ENCODE results near the gene ATXN2L.
A peak's percentile ranks its signal among the peaks of the same experiment; 100 is the strongest.
"Not testable (repeated sequence)": the region's sequence is repeated elsewhere in the genome, so short reads cannot be mapped to it uniquely, and the experiment has no call there.

The ATXN2L gene

GRCh38 chr16:28822520-28823290 is at the start of gene ATXN2L:
Gene ATXN2L (plus strand): TSS chr16:28822999. CDS start chr16:28823260, 261 bp downstream.
- DNase-seq, result peak; percentile 95

GRCh38 chr16:28781697-28782096 is 41.1 kb upstream of the ATXN2L start:
- not testable (repeated sequence) for DNase-seq

- not testable (repeated sequence) for DNase-seq
Measured at GRCh38 chr16:28782357-28782756, 40.4 kb upstream of the ATXN2L start.

- not testable (repeated sequence) for DNase-seq
Measured at GRCh38 chr16:28802235-28803019, 20.4 kb upstream of the ATXN2L start.

GRCh38 chr16:28807445-28808120 is 15.2 kb upstream of the ATXN2L start:
- DNase-seq, result not testable (repeated sequence)

- no peak for DNase-seq
Measured at GRCh38 chr16:28820016-28820415, 2.8 kb upstream of the ATXN2L start.

- not testable (repeated sequence) for DNase-seq
Measured at GRCh38 chr16:28820546-28820945, 2.3 kb upstream of the ATXN2L start.

GRCh38 chr16:28821874-28822519 is 802 bp upstream of the ATXN2L start:
- DNase-seq, result no peak

- DNase-seq, result peak; percentile 52
Measured at GRCh38 chr16:28823291-28823872, 583 bp downstream of the ATXN2L start.

- peak; percentile 99 for DNase-seq
Measured at GRCh38 chr16:28823873-28824716, 1.3 kb downstream of the ATXN2L start.

GRCh38 chr16:28824717-28824973 is 1.8 kb downstream of the ATXN2L start:
- DNase-seq, result no peak

- DNase-seq, result no peak
Measured at GRCh38 chr16:28826141-28826540, 3.3 kb downstream of the ATXN2L start.

GRCh38 chr16:28829747-28830146 is 6.9 kb downstream of the ATXN2L start:
- DNase-seq, result no peak

- DNase-seq, result no peak
Measured at GRCh38 chr16:28830531-28830930, 7.7 kb downstream of the ATXN2L start.

- DNase-seq, result no peak
Measured at GRCh38 chr16:28834349-28834748, 11.6 kb downstream of the ATXN2L start.

- DNase-seq, result no peak
Measured at GRCh38 chr16:28834873-28835863, 12.4 kb downstream of the ATXN2L start.

- DNase-seq, result no peak
Measured at GRCh38 chr16:28835864-28836760, 13.3 kb downstream of the ATXN2L start.

- no peak for DNase-seq
Measured at GRCh38 chr16:28836761-28837064, 13.9 kb downstream of the ATXN2L start.

GRCh38 chr16:28837672-28838557 is 15.1 kb downstream of the ATXN2L start:
- DNase-seq, result no peak
